HG02943 (cell line): ENCODE results near the gene CAMKK2.
"Not testable (repeated sequence)": the region's sequence is repeated elsewhere in the genome, so short reads cannot be mapped to it uniquely, and the experiment has no call there.

Experiments used
- ATAC-seq: cut with Tn5 transposase; IDR thresholded peaks from one replicate; pipeline ENCODE4 v1.9.1; 2021; ENCODE audit warnings: mild to moderate bottlenecking, low read depth, moderate library complexity; ENCODE audit not compliant: unreplicated experiment

CAMKK2 gene

DNA sequence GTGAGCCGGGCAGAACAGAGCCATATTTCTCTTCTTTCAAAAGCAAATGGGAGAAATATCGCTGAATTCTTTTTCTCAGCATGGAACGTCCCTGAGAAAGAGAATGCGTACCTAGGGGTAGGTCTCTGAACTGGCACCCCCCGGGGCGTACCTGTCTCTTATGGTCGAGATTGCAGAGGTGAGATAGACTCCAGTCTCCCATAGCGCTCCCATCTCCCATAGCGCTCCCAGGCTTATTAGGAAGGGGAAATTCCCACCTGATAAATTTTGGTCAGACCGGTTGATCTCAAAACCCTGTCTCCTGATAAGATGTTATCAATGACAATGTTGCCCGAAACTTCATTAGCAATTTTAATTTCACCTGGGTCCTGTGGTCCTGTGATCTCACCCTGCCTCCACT lies 16.0 kb downstream of the CAMKK2 start:
- ATAC-seq, result not testable (repeated sequence)

GRCh38 chr12:121279507-121279915 lies 17.0 kb downstream of the CAMKK2 start:
- ATAC-seq, result no peak

GRCh38 chr12:121279071-121279375 lies 17.5 kb downstream of the CAMKK2 start:
- no peak for ATAC-seq

- no peak for ATAC-seq
Measured at GRCh38 chr12:121278169-121279070, 18.1 kb downstream of the CAMKK2 start.

DNA sequence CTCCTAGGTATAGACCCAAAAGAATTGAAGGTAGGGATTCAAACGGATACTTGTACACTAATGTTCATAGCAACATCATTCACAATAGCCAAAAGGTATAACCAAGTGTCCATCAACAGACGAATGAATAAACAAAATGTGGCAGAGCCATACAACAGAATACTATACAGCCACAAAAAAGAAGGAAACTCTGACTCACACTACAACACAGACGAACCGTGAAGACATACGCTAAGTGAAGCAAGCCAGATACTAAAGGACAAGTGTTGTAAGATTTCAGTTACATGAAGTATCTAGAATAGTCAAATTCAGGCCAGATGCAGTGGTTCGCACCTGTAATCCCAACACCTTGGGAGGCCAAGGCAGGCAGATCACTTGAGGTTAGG lies 19.1 kb downstream of the CAMKK2 start:
- no peak for ATAC-seq

DNA sequence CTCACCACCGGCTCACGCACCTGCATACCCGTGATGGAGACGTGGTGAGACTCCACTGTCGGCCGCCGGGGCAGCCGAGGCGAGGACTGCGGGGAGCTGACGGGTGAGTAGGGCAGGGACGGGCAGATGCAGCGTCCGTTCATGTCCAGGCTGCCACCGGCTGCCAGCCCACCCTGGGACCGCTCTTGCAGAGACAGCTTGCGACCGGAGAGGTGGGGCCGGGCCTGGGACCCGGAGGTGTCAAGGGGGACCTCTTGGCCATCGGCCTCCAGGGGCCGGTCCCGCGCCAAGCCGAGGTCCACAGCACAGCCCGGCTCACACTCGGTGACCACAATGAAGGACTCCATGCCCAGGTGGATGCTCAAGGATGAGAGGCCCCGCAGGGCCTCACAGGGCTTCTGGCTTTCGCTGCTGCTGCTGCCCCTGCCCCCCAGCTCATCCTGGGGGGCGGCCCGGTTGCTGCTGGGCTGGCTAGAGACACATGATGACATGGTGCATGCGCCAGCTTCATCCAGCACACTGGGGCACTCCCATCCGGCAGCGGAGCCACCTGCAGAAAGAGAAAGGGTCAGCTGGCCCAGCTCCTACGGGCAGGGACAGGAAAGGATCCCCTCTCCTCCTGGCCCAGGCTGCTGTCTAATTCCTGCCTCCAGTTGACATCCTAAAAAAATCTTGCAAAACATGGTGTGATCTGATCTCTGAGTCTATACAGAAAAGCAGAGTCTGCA lies 22.3 kb downstream of the CAMKK2 start:
- no peak for ATAC-seq

DNA sequence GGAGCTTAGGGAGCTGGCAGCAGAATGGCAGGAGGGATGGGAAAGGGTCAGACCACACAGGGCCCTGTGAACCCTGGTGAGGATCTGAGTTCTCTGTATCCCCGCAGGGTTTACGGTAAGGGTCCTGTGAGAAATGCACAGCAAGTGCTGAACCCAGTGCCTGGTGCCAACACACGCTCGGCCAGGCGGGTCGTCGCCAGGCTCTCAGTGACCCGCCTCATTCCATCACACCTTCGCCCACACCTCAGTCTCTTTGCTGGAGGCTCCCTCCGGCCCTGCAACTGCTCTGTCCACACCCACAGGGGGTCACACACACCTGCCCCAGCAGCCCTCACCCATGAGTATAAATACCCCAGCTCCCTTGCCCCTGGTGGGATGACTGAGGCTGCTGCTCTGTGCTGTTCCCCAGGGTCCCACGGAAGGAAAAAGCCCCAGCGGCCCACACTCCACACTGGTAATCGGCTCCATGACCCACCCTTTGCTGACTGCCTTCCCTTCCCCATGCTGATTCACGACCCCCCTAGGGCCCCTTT lies 23.1 kb downstream of the CAMKK2 start:
- ATAC-seq, result no peak

- ATAC-seq, result no peak
Measured at GRCh38 chr12:121267822-121268221, 28.7 kb downstream of the CAMKK2 start.

GRCh38 chr12:121264951-121265515 lies 31.5 kb downstream of the CAMKK2 start:
- ATAC-seq, result no peak

- no peak for ATAC-seq
Measured at GRCh38 chr12:121264135-121264534, 32.4 kb downstream of the CAMKK2 start.

- no peak for ATAC-seq
Measured at GRCh38 chr12:121263206-121263935, 33.1 kb downstream of the CAMKK2 start.

DNA sequence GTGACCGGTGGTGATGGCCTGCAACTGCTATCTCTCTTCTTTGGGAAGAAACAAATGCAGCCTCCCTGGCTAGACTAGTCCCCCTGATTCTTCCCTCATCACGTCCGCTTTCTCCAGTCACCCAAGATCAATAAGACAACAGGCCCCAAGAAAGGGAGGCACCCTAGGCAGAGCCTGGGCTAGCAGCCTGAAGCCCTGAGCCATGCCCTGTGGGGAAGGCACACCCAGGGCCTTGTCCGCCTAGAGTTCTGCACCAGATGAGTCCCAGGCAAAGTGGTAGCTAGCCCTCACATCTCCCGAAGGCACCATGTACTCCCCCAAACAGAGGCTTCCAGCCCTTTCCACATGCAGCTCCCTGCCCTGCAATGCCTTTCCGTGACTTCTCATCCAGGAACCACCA lies 35.1 kb downstream of the CAMKK2 start:
- no peak for ATAC-seq

DNA sequence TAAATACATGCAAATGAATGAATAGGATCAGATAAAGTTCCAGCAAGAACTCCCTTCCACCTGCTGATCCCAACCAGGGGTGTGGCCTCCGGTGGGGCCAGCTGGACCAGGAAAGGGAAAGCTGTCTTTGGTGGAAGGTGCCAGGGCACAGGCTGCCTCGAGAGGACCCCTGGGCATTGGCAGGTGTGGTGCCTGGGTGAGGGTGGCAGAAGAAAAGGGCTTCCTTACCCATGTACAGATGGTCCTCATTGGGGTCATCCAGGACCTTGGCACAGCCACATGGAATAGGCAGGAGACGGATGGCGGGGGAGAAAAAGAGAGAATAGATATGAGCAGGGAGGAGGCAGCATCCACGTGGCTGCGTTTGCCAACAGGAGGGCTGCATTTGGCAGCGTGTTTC lies 36.4 kb downstream of the CAMKK2 start:
- ATAC-seq, result no peak

DNA sequence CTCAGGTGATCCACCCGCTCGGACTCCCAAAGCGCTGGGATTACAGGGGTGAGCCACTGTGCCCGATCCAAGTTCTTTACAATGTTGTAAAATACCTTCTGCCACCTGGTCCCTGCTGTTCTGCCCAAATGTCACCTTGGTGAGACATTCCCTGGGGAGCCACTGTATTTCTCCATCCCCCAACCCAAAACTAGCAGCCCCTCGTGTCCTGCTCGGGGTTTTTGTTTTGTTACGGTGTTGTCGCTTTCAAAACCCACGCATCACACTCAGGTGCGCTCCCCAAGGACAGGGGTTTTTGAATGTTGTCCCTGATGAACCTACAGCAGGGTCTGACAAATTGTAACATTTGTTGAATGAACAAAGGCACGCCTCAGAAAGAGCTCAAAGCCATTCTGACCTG lies 37.4 kb downstream of the CAMKK2 start:
- ATAC-seq, result no peak

DNA sequence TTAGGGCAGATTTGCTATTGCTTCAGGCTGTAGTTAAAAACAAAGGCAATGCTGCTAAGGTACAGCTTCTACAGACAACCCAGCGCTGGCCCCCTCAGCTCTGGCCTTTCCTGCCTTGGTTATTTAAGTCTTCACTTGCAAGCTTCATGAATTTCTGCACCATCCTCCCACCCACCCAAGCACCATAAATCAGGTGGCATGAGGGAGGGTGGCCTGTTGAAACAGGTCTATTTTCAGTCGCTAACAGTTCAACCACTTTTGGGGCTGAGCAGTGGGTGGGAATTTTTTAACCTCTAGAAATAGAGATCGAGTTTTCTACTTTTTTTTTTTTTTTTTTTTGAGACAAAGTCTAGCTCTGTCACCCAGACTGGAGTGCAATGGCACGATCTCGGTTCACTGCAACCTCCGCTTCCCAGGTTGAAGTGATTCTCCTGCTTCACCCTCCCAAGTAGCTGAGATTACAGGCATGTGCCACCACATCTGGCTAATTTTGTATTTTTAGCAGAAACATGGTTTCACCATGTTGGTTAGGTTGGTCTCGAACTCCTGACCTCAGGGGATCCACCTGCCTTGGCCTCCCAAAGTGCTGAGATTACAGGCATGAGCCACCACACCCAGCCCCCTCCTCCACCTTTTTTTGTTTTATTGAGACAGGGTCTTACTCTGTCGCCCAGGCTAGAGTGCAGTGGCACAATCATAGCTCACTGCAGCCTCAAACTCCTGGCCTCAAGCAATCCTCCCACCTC lies 38.6 kb downstream of the CAMKK2 start:
- not testable (repeated sequence) for ATAC-seq

- ATAC-seq, result no peak
Measured at GRCh38 chr12:121255433-121255832, 41.1 kb downstream of the CAMKK2 start.

GRCh38 chr12:121253638-121254335 lies 42.7 kb downstream of the CAMKK2 start:
- ATAC-seq, result no peak

- no peak for ATAC-seq
Measured at GRCh38 chr12:121252712-121253345, 43.7 kb downstream of the CAMKK2 start.

GRCh38 chr12:121251838-121252237 lies 44.7 kb downstream of the CAMKK2 start:
- no peak for ATAC-seq
